Choroid plexus epithelial cell (primary cell): Measurements from ENCODE around the gene HTR3B.
A peak's percentile ranks its signal among the peaks of the same experiment; 100 is the strongest.

ENCODE experiments used
- DNase-seq: peaks from one replicate; pipeline ENCODE4 v3.0.0-alpha.2; 2010; ENCODE audit warnings: low read depth
- H3K4me3 ChIP-seq: 2 replicates; pipeline ENCODE4 v1.5.1; 2011; ENCODE audit warnings: low read depth, mild to moderate bottlenecking, control low read depth, low read length, moderate library complexity
- CTCF ChIP-seq: conservative IDR thresholded peaks from 2 replicates; pipeline ENCODE4 v1.5.1; 2011; ENCODE audit warnings: low read depth, mild to moderate bottlenecking, control low read depth, inconsistent platforms, low read length, moderate library complexity

Gene HTR3B

GRCh38 chr11:113867843-113868503 is 36.6 kb upstream of the HTR3B start:
- TF ChIP-seq CTCF: no peak
- DNase-seq: no peak
- H3K4me3 ChIP-seq: no peak overlapping the region

- no peak for TF ChIP-seq CTCF
Observed at GRCh38 chr11:113871336-113871735, 33.3 kb upstream of the HTR3B start.

GRCh38 chr11:113873236-113873626 is 31.4 kb upstream of the HTR3B start:
- H3K4me3 ChIP-seq: peak overlapping the region; percentile 13
- DNase-seq: peak; percentile 53
- no peak for TF ChIP-seq CTCF

More at GRCh38 chr11:113871336-113871735, 33.3 kb upstream of the HTR3B start:
- no peak overlapping the region for H3K4me3 ChIP-seq
- DNase-seq: no peak

GRCh38 chr11:113874096-113874495 is 30.5 kb upstream of the HTR3B start:
- DNase-seq: no peak
- no peak for TF ChIP-seq CTCF
- peak overlapping the region; percentile 73 for H3K4me3 ChIP-seq

GRCh38 chr11:113874581-113875233 is 29.9 kb upstream of the HTR3B start:
- H3K4me3 ChIP-seq: peak overlapping the region; percentile 73
- no peak for TF ChIP-seq CTCF

GRCh38 chr11:113875234-113876073 is 29.1 kb upstream of the HTR3B start, which contains the start of gene USP28:
Gene USP28 (minus strand): TSS chr11:113875572. CDS start chr11:113875501, 71 bp downstream.
- no peak for TF ChIP-seq CTCF
- peak within 1 kb of the TSS; percentile 73 for H3K4me3 ChIP-seq
- DNase-seq: peak; percentile 98

More at GRCh38 chr11:113874581-113875233, 29.9 kb upstream of the HTR3B start:
- DNase-seq: peak; percentile 40
